DND-41 (cell line): ENCODE results near the gene SYCP1.

Experiments
- ATAC-seq: fragments of 200-7000 bp; cut with Tn5 transposase; 3 replicates; pipeline ENCODE4 v1.9.1; 2021; ENCODE audit warnings: low read depth; ENCODE audit not compliant: insufficient read depth
- DNase-seq: peaks from one replicate; pipeline ENCODE4 v3.0.0-alpha.2; 2020
- H2AFZ ChIP-seq: 2 replicates; pipeline ENCODE4 v1.6.0; 2012; ENCODE audit warnings: low read depth, low read length
- H3K27ac ChIP-seq: 2 replicates; pipeline ENCODE4 v1.5.1; 2012; ENCODE audit warnings: low read length, inconsistent platforms
- H3K27me3 ChIP-seq: fragments of 200-600 bp; sonication (generic); 2 replicates; pipeline ENCODE4 v1.6.0; 2012; ENCODE audit warnings: low read length, mild to moderate bottlenecking, inconsistent platforms; ENCODE audit not compliant: insufficient read depth, poor library complexity
- H3K36me3 ChIP-seq: 2 replicates; pipeline ENCODE4 v1.5.1; 2012; ENCODE audit warnings: low read length, inconsistent platforms; ENCODE audit not compliant: insufficient read depth
- H3K4me1 ChIP-seq: 2 replicates; pipeline ENCODE4 v1.5.1; 2012; ENCODE audit warnings: mild to moderate bottlenecking, low read length; ENCODE audit not compliant: insufficient read depth
- H3K4me2 ChIP-seq: 2 replicates; pipeline ENCODE4 v1.6.0; 2012; ENCODE audit warnings: mild to moderate bottlenecking, moderate library complexity, low read length, inconsistent platforms; ENCODE audit not compliant: insufficient read depth
- H3K4me3 ChIP-seq, 2 experiments: fragments of 200-600 bp in 1 of 2; shearing (Covaris generic) in 1 of 2; 2 replicates each; pipeline ENCODE4 v1.5.1; 2012 to 2016; ENCODE audit warnings: inconsistent platforms in 2 of 2, low read length in 2 of 2, mild to moderate bottlenecking in 2 of 2, low read depth in 1 of 2, moderate library complexity in 1 of 2
- H3K79me2 ChIP-seq: 2 replicates; pipeline ENCODE4 v1.6.0; 2012; ENCODE audit warnings: low read length, inconsistent platforms; ENCODE audit not compliant: insufficient read depth
- H3K9ac ChIP-seq: 2 replicates; pipeline ENCODE4 v1.6.0; 2012; ENCODE audit warnings: low read depth, mild to moderate bottlenecking, inconsistent platforms, low read length, moderate library complexity
- H3K9me3 ChIP-seq: 2 replicates; pipeline ENCODE4 v1.5.1; 2012; ENCODE audit warnings: low read length, moderate library complexity, mild to moderate bottlenecking, inconsistent platforms; ENCODE audit not compliant: insufficient read depth, severe bottlenecking
- H4K20me1 ChIP-seq: 2 replicates; pipeline ENCODE4 v1.6.0; 2012; ENCODE audit warnings: low read length; ENCODE audit not compliant: insufficient read depth
- EZH2 ChIP-seq: IDR thresholded peaks from 3 replicates; pipeline ENCODE4 v1.6.1; 2012; ENCODE audit warnings: borderline replicate concordance, low read depth, mild to moderate bottlenecking, moderate library complexity, low read length, inconsistent platforms; ENCODE audit not compliant: severe bottlenecking
- TF ChIP-seq, protein P1 (sequence below): IDR thresholded peaks from 2 replicates; pipeline ENCODE4 v1.5.1; 2012; ENCODE audit warnings: borderline replicate concordance, low read length, moderate library complexity, mild to moderate bottlenecking; ENCODE audit not compliant: poor library complexity, severe bottlenecking; ENCODE audit errors: extremely low read depth

The SYCP1 gene

DNA sequence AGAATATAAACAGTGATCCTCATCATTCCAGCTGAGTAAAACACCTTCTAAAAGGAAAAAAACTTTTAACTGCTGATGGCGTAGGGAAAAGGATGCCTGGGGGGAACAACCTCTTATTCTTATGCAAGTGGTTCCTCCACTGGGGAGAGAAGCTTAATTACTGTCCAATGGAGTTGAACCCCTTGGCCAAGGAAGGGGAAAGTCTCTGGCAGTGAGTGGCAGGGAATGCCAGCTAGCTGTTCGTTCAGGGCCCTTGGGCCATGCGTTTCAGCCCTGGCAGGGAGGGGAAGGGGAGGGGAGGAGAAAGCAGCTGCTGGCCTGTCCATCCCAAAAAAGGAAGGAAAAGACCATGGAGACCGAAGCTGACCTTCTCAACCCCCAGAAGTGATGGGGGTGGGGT is 22.6 kb upstream of the SYCP1 start:
- H3K9ac ChIP-seq = no peak overlapping the region
- no peak overlapping the region; the same call in 1 of the 2 replicates for H2AFZ ChIP-seq
- DNase-seq (no peak), ATAC-seq (no peak)
- H3K4me2 ChIP-seq = no peak overlapping the region
- no peaks in the 10 kb centered on the region for H3K36me3 ChIP-seq
- no peaks in the 10 kb centered on the region for H3K79me2 ChIP-seq
- H3K4me1 ChIP-seq = peaks cover 5% of the 10 kb centered on the region; the same call in 1 of the 2 replicates
- H3K27me3 ChIP-seq = no peaks in the 10 kb centered on the region
- H3K4me3 ChIP-seq = no peak overlapping the region
- TF ChIP-seq, protein P1, sequence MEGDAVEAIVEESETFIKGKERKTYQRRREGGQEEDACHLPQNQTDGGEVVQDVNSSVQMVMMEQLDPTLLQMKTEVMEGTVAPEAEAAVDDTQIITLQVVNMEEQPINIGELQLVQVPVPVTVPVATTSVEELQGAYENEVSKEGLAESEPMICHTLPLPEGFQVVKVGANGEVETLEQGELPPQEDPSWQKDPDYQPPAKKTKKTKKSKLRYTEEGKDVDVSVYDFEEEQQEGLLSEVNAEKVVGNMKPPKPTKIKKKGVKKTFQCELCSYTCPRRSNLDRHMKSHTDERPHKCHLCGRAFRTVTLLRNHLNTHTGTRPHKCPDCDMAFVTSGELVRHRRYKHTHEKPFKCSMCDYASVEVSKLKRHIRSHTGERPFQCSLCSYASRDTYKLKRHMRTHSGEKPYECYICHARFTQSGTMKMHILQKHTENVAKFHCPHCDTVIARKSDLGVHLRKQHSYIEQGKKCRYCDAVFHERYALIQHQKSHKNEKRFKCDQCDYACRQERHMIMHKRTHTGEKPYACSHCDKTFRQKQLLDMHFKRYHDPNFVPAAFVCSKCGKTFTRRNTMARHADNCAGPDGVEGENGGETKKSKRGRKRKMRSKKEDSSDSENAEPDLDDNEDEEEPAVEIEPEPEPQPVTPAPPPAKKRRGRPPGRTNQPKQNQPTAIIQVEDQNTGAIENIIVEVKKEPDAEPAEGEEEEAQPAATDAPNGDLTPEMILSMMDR = no peak
- no peak for TF ChIP-seq EZH2
- H3K9me3 ChIP-seq = no peaks in the 10 kb centered on the region
- H3K27ac ChIP-seq = no peak overlapping the region
- H4K20me1 ChIP-seq = no peaks in the 10 kb centered on the region

DNA sequence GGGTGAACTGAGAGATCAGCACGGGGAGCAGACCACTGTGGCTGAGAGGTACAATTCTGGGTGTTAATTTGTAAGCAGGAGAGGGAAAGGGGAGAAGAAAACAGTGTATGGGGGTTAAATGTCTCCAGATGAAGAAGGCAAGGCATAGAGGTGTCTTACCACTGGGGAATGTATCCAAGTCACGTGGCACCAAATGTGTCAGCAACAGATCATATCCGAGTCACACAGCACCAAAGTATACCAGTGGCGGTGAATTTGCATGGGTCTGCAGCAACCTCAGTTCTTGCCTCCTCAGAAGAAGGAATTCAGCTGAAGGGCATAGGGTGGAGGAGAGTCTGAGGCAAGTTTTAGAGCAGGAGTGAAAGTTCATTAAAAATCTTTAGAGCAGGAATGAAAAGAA is 21.2 kb upstream of the SYCP1 start:
- no peaks in the 10 kb centered on the region for H3K27me3 ChIP-seq
- no peaks in the 10 kb centered on the region for H4K20me1 ChIP-seq
- peak overlapping the region; percentile 44; the same call in 1 of the 2 replicates for H2AFZ ChIP-seq
- no peak for DNase-seq
- no peak overlapping the region for H3K4me3 ChIP-seq
- H3K9ac ChIP-seq = no peak overlapping the region
- peaks cover 5% of the 10 kb centered on the region; the same call in 1 of the 2 replicates for H3K4me1 ChIP-seq
- no peaks in the 10 kb centered on the region for H3K9me3 ChIP-seq
- ATAC-seq = no peak
- TF ChIP-seq EZH2 = no peak
- TF ChIP-seq, protein P1 = no peak
- no peaks in the 10 kb centered on the region for H3K79me2 ChIP-seq
- peak overlapping the region; percentile 32; the same call in 1 of the 2 replicates for H3K4me2 ChIP-seq
- H3K27ac ChIP-seq = no peak overlapping the region
- no peaks in the 10 kb centered on the region for H3K36me3 ChIP-seq

DNA sequence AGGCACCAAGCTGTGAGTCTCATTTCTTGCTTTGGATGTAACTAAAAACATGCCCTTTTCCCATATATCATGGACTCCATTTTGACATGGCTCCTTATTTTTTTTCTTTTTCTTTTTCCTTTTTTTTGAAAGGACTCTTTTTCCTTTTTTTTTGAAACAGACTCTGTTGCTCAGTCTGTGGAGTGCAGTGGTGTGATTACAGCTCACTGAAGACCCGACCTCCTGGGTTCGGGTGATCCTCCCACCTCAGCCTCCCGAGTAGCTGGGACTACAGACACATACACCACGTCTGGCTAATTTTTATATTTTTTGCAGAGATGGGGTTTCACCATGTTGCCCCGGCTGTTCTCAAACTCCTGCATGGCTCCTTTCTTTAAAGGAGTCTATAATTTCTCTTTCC is 10.4 kb upstream of the SYCP1 start:
- Histone ChIP-seq H3K4me2 (no peak overlapping the region), H2AFZ (no peak overlapping the region), H3K4me1 (no peaks in the 10 kb centered on the region), H3K9ac (no peak overlapping the region), H3K27ac (no peak overlapping the region), H3K79me2 (no peaks in the 10 kb centered on the region), H3K9me3 (no peaks in the 10 kb centered on the region), H3K4me3 (no peak overlapping the region), H3K36me3 (no peaks in the 10 kb centered on the region), H4K20me1 (no peaks in the 10 kb centered on the region), H3K27me3 (no peaks in the 10 kb centered on the region)
- TF ChIP-seq, protein P1 = no peak
- no peak for TF ChIP-seq EZH2
- DNase-seq (no peak), ATAC-seq (no peak)

DNA sequence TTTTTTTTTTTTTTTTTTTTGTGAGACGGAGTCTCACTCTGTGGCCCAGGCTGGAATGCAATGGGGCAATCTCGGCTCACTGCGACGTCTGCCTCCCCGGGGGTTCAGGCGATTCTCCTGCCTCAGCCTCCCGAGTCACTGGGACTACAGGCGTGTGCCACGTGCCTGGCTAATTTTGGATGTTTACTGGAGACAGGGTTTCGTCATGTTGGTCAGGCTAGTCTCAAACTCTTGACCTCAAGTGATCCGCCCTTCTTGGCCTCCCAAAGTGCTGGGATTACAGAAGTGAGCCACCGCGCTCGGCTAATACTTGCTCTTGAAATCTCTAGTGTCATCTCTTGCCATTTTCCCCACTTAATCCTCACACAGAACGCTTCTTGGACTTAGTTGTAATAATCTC is 1.1 kb upstream of the SYCP1 start:
- Histone ChIP-seq H3K4me3 (no peak overlapping the region), H3K9me3 (no peaks in the 10 kb centered on the region), H4K20me1 (no peaks in the 10 kb centered on the region), H3K4me2 (no peak overlapping the region), H3K36me3 (no peaks in the 10 kb centered on the region), H3K27ac (no peak overlapping the region), H3K9ac (no peak overlapping the region), H3K27me3 (no peaks in the 10 kb centered on the region), H2AFZ (no peak overlapping the region), H3K4me1 (no peaks in the 10 kb centered on the region), H3K79me2 (no peaks in the 10 kb centered on the region)
- no peak for ATAC-seq
- TF ChIP-seq, protein P1 = no peak
- TF ChIP-seq EZH2 = no peak
- DNase-seq = no peak
